ENCODE measurements around the gene CELF2.
A peak's percentile ranks its signal among the peaks of the same experiment; 100 is the strongest.

CELF2 gene

GRCh38 chr10:11206676-11207559 is 189.2 kb downstream of the CELF2 start:
- DNase-seq: no peak

- no peak for DNase-seq
Observed at GRCh38 chr10:11207560-11207844, 189.8 kb downstream of the CELF2 start.

GRCh38 chr10:11208243-11208642 is 190.6 kb downstream of the CELF2 start:
- no peak for DNase-seq

- peak in 1 of 2 donors; percentile 47 for DNase-seq
Observed at GRCh38 chr10:11208908-11209829, 191.5 kb downstream of the CELF2 start.

- no peak for DNase-seq
Observed at GRCh38 chr10:11209830-11210181, 192.1 kb downstream of the CELF2 start.

- DNase-seq: peak in 1 of 2 donors; percentile 26
Observed at GRCh38 chr10:11210211-11210922, 192.7 kb downstream of the CELF2 start.

GRCh38 chr10:11212288-11213085 is 194.8 kb downstream of the CELF2 start:
- DNase-seq: no peak

- DNase-seq: no peak
Observed at GRCh38 chr10:11213137-11213536, 195.5 kb downstream of the CELF2 start.

GRCh38 chr10:11214407-11214806 is 196.7 kb downstream of the CELF2 start:
- DNase-seq: no peak

- no peak for DNase-seq
Observed at GRCh38 chr10:11215471-11215870, 197.8 kb downstream of the CELF2 start.

- no peak for DNase-seq
Observed at GRCh38 chr10:11217521-11217920, 199.8 kb downstream of the CELF2 start.

- no peak for DNase-seq
Observed at GRCh38 chr10:11218395-11218794, 200.7 kb downstream of the CELF2 start.

GRCh38 chr10:11219431-11219830 is 201.8 kb downstream of the CELF2 start:
- no peak for DNase-seq

GRCh38 chr10:11223081-11223480 is 205.4 kb downstream of the CELF2 start:
- no peak for DNase-seq

- DNase-seq: no peak
Observed at GRCh38 chr10:11223507-11224140, 206.0 kb downstream of the CELF2 start.

GRCh38 chr10:11224321-11224720 is 206.6 kb downstream of the CELF2 start:
- no peak for DNase-seq

- no peak for DNase-seq
Observed at GRCh38 chr10:11224792-11225416, 207.2 kb downstream of the CELF2 start.

- peak; percentile 68 to 72 for DNase-seq
Observed at GRCh38 chr10:11225935-11226334, 208.3 kb downstream of the CELF2 start.

- DNase-seq: no peak
Observed at GRCh38 chr10:11227103-11227502, 209.4 kb downstream of the CELF2 start.

GRCh38 chr10:11229893-11230292 is 212.2 kb downstream of the CELF2 start:
- DNase-seq: no peak

- no peak for DNase-seq
Observed at GRCh38 chr10:11230498-11231167, 213.0 kb downstream of the CELF2 start.
